GM19467 (cell line): Measurements from ENCODE around the gene DSP.

ENCODE experiments used
- ATAC-seq: cut with Tn5 transposase; IDR thresholded peaks from one replicate; pipeline ENCODE4 v1.9.1; 2021; ENCODE audit warnings: mild to moderate bottlenecking, moderate library complexity; ENCODE audit not compliant: unreplicated experiment

Gene DSP

GRCh38 chr6:7590918-7591302 is 49.4 kb downstream of the DSP start:
- ATAC-seq = no peak

- ATAC-seq = no peak
Measured at GRCh38 chr6:7591770-7592169, 50.3 kb downstream of the DSP start.

- ATAC-seq = no peak
Measured at GRCh38 chr6:7593229-7593628, 51.8 kb downstream of the DSP start.

- ATAC-seq = no peak
Measured at GRCh38 chr6:7594579-7595125, 53.2 kb downstream of the DSP start.

GRCh38 chr6:7604003-7604402 is 62.5 kb downstream of the DSP start:
- ATAC-seq = no peak

- ATAC-seq = no peak
Measured at GRCh38 chr6:7604506-7604905, 63.0 kb downstream of the DSP start.

GRCh38 chr6:7615611-7616383 is 74.3 kb downstream of the DSP start:
- ATAC-seq = no peak

GRCh38 chr6:7617801-7618764 is 76.6 kb downstream of the DSP start:
- ATAC-seq = no peak

- ATAC-seq = no peak
Measured at GRCh38 chr6:7621761-7622160, 80.3 kb downstream of the DSP start.

GRCh38 chr6:7624796-7625710 is 83.6 kb downstream of the DSP start:
- ATAC-seq = no peak

GRCh38 chr6:7628479-7628878 is 87.0 kb downstream of the DSP start:
- ATAC-seq = no peak

- ATAC-seq = no peak
Measured at GRCh38 chr6:7628909-7629308, 87.4 kb downstream of the DSP start.

- ATAC-seq = no peak
Measured at GRCh38 chr6:7629321-7629720, 87.8 kb downstream of the DSP start.

GRCh38 chr6:7630792-7631191 is 89.3 kb downstream of the DSP start:
- ATAC-seq = no peak

- no peak for ATAC-seq
Measured at GRCh38 chr6:7631466-7631865, 90.0 kb downstream of the DSP start.

GRCh38 chr6:7632501-7633290 is 91.2 kb downstream of the DSP start:
- no peak for ATAC-seq

- ATAC-seq = no peak
Measured at GRCh38 chr6:7633361-7633760, 91.9 kb downstream of the DSP start.

GRCh38 chr6:7636151-7636550 is 94.7 kb downstream of the DSP start:
- no peak for ATAC-seq
